ENCODE results near the gene CDH26. TPM values are rescaled to one million over a fixed set of nuclear protein-coding genes. Genes with fewer than 3 reads are reported as not detected.

Gene CDH26
- total and polyA plus RNA-seq, 9 of the 15 experiments (the other 6 are each of a cell fraction or from before 2014, with no cell fraction given) = 0.07 to 0.13 (median 0.10) TPM; not detected in 4

- intact Hi-C loops (cut with micrococcal nuclease) (no loop called here), in situ Hi-C loops (cut with MboI) (no loop called here)
- Histone ChIP-seq H2AFZ (ENCODE audit: low read depth, low read length) (no peak overlapping the region), H4K20me1 (replicated peaks; ENCODE audit: control insufficient read depth, insufficient read depth, low read length) (no peaks in the 10 kb centered on the region), H3K27me3 (ENCODE audit: control insufficient read depth in 2 of 2, insufficient read depth in 2 of 2, low read length in 2 of 2) (peaks cover 1 to 5% of the 10 kb centered on the region in 2 experiments; a peak in 2 of 5 replicates), H3K4me3 (no peak overlapping the region), H3K4me2 (ENCODE audit: insufficient read depth, low read length) (no peak overlapping the region), H3K9ac (ENCODE audit: insufficient read depth in 1 of 2, low read depth in 2 of 2, low read length in 2 of 2) (no peak overlapping the region), H3K36me3 (ENCODE audit: control insufficient read depth, insufficient read depth, low read length) (no peaks in the 10 kb centered on the region), H3K9me1 (ENCODE audit: control insufficient read depth, insufficient read depth, low read length) (no peaks in the 10 kb centered on the region), H3K27ac (ENCODE audit: extremely low read depth, low read depth, low read length) (no peak overlapping the region), H3K79me2 (ENCODE audit: control insufficient read depth, insufficient read depth, low read length) (no peaks in the 10 kb centered on the region), H3K4me1 (replicated peaks in 1 of 2; ENCODE audit: control insufficient read depth in 2 of 2, insufficient read depth in 2 of 2, low read length in 2 of 2) (peaks cover 0 to 7% of the 10 kb centered on the region in 2 experiments; a peak in 2 of 5 replicates), H3K9me3 (replicated peaks; ENCODE audit: control insufficient read depth, insufficient read depth, low read depth, low read length) (no peaks in the 10 kb centered on the region)
- POLR2A ChIA-PET = no interaction called here
- FAIRE-seq (no peak), ATAC-seq (no peak), DNase-seq (ENCODE audit: extremely low read depth in 1 of 4, low spot score in 3 of 4) (no peak)
- BruUV-seq (replicated peaks) = no TSS peak
- WGBS (ENCODE audit: insufficient coverage, low coverage, missing lambda C conversion rate) = 6% methylated on average over 4 of the region's 4 CpGs
- CTCF ChIA-PET (ENCODE audit: low intra/inter-chr PET ratio) = no interaction called here
- no peak for TF ChIP-seq NFIC (IDR thresholded peaks at IDR 0.05)
- TF ChIP-seq PTTG1 (tag; IDR thresholded peaks at IDR 0.05; ENCODE audit: low read depth) = no peak
- no peak for TF ChIP-seq ZNF143 (CRISPR knock-in tag; IDR thresholded peaks at IDR 0.05)
- TF ChIP-seq PREB (CRISPR knock-in tag; IDR thresholded peaks at IDR 0.05) = no peak
- TF ChIP-seq TSC22D4 (tag; IDR thresholded peaks at IDR 0.05) = no peak
- no peak for TF ChIP-seq ZNF780A (CRISPR knock-in tag; IDR thresholded peaks at IDR 0.05)
- no peak for TF ChIP-seq WHSC1 (IDR thresholded peaks at IDR 0.05; ENCODE audit: low read length)
- no peak for TF ChIP-seq ZNF408 (CRISPR knock-in tag; IDR thresholded peaks at IDR 0.05; ENCODE audit: low read depth)
- TF ChIP-seq SAP30 (IDR thresholded peaks at IDR 0.05; ENCODE audit: borderline replicate concordance, insufficient read depth, low read depth, low read length, poor library complexity, severe bottlenecking) = no peak
- no peak for TF ChIP-seq CHCHD3 (CRISPR knock-in tag; IDR thresholded peaks at IDR 0.05)
- no peak for TF ChIP-seq TRIM24 (IDR thresholded peaks at IDR 0.05)
- TF ChIP-seq PCBP2 (IDR thresholded peaks at IDR 0.05; ENCODE audit: low read depth, low read length, poor library complexity, severe bottlenecking) = no peak
- no peak for TF ChIP-seq C11orf30 (IDR thresholded peaks at IDR 0.05; ENCODE audit: low read depth)
- TF ChIP-seq ESRRA (IDR thresholded peaks at IDR 0.05; ENCODE audit: borderline replicate concordance, low read depth) = no peak
- no peak for TF ChIP-seq MBD2 (IDR thresholded peaks at IDR 0.05; ENCODE audit: borderline replicate concordance, low read depth)
- TF ChIP-seq XRCC3 (IDR thresholded peaks at IDR 0.05) = no peak
- TF ChIP-seq ZC3H4 (CRISPR knock-in tag; IDR thresholded peaks at IDR 0.05; ENCODE audit: borderline replicate concordance) = no peak
- TF ChIP-seq HDGF (IDR thresholded peaks at IDR 0.05) = no peak
- no peak for TF ChIP-seq MCM2 (IDR thresholded peaks at IDR 0.05; ENCODE audit: low read depth)
Observed at GRCh38 chr20:59984541-59984940, 26.3 kb downstream of the CDH26 start.
